ENCODE results near the gene RASGRF1.

The RASGRF1 gene

DNA sequence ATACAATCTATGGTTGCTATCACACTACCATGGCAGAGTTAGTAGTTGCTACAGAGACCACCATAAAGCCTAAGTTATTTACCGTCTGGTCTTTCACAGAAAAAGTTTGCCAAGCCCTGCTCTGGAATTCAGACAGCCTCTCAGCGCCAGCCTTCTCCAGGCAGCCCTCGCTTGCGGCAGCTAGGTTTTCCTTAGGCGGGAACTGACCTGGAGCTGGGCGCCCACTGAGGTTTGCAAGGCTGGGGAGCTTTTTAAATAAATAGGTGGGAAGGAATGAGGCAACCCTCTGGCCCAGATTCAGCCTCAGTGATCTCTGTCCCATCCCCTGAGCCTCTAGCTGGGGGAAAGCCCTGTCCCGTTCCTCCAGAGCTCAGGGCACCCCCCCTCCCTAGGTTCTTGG lies 146.9 kb downstream of the RASGRF1 start:
- no peak for TF ChIP-seq POLR2A (IDR thresholded peaks at IDR 0.05; ENCODE audit: low read depth, low read length)
- no peak for TF ChIP-seq TAF1 (IDR thresholded peaks at IDR 0.05; ENCODE audit: borderline replicate concordance, low read depth, low read length)
- no peak for TF ChIP-seq POLR2AphosphoS5 (IDR thresholded peaks at IDR 0.05; ENCODE audit: low read depth, low read length)
- DNase-seq (ENCODE audit: insufficient read length) (no peak), FAIRE-seq (no peak)

GRCh38 chr15:78942741-78943140 lies 147.8 kb downstream of the RASGRF1 start:
- no peak for DNase-seq (ENCODE audit: insufficient read length)
- TF ChIP-seq TAF1 (IDR thresholded peaks at IDR 0.05; ENCODE audit: borderline replicate concordance, low read depth, low read length) (no peak), POLR2AphosphoS5 (IDR thresholded peaks at IDR 0.05; ENCODE audit: low read depth, low read length) (no peak), POLR2A (IDR thresholded peaks at IDR 0.05; ENCODE audit: low read depth, low read length) (no peak)
- no peak for FAIRE-seq

- DNase-seq (ENCODE audit: insufficient read length), result no peak
- FAIRE-seq, result peak; percentile 48
Measured at GRCh38 chr15:78938658-78939488, 151.7 kb downstream of the RASGRF1 start.

DNA sequence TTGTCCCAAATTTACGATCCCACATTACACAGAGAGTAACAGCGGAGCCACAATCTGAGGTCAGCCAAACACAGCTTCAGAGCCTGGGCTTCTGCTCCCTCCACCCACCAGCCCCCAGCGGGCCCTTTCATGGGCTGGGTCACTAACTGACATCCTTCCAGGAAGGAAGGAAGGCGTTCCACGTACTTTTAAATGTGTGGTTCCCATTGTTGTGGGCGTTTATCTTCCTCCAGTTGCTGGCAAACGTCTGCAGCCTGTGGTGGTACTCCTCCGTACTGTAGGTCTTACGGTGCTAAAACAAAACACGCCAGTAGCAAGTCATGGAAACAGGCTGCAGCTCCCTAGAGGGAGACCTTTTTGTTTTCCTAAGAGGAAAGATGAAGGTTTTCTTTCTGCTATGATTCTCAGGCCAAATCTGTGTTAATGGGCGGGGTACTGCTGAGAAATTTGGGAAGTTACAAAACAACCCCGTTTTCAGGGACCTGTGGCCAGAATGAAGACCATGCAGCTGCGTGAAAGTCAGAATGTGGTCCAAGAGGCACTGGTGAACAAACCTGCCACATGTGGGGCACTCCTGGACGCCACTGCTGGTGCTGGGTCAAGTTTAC lies 153.3 kb downstream of the RASGRF1 start:
- FAIRE-seq (peak; percentile 56), DNase-seq (ENCODE audit: insufficient read length) (no peak)
- TF ChIP-seq TAF1 (IDR thresholded peaks at IDR 0.05; ENCODE audit: borderline replicate concordance, low read depth, low read length), result no peak
- no peak for TF ChIP-seq POLR2A (IDR thresholded peaks at IDR 0.05; ENCODE audit: low read depth, low read length)
- no peak for TF ChIP-seq POLR2AphosphoS5 (IDR thresholded peaks at IDR 0.05; ENCODE audit: low read depth, low read length)

More at GRCh38 chr15:78938658-78939488, 151.7 kb downstream of the RASGRF1 start:
- TF ChIP-seq POLR2A (IDR thresholded peaks at IDR 0.05; ENCODE audit: low read depth, low read length) (no peak), POLR2AphosphoS5 (IDR thresholded peaks at IDR 0.05; ENCODE audit: low read depth, low read length) (peak; percentile 47; the same call in 1 of the 2 replicates), TAF1 (IDR thresholded peaks at IDR 0.05; ENCODE audit: borderline replicate concordance, low read depth, low read length) (peak; percentile 73; the same call in 1 of the 2 replicates)

DNA sequence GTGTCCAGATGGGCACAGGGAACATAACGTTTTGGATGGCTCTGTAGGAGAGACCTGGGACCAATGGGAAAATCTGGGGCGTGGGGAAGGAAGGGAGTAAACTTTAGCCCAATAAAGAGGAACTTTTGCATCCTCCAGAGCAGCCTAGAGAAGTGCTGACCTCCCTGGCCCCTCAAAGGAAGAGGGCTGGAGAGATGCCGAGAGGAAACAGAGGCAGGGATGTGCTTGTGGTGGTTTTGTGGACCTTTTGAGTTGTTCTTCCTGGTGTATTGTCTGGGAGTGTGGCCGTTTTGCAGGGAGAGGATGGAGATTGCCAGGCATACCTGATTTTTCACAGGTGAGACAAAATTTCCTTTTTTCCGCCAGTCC lies 155.9 kb downstream of the RASGRF1 start:
- no peak for TF ChIP-seq POLR2A (IDR thresholded peaks at IDR 0.05; ENCODE audit: low read depth, low read length)
- TF ChIP-seq POLR2AphosphoS5 (IDR thresholded peaks at IDR 0.05; ENCODE audit: low read depth, low read length), result no peak
- TF ChIP-seq TAF1 (IDR thresholded peaks at IDR 0.05; ENCODE audit: borderline replicate concordance, low read depth, low read length), result no peak
- no peak for DNase-seq (ENCODE audit: insufficient read length)
- no peak for FAIRE-seq

- TF ChIP-seq POLR2A (IDR thresholded peaks at IDR 0.05; ENCODE audit: low read depth, low read length) (no peak), POLR2AphosphoS5 (IDR thresholded peaks at IDR 0.05; ENCODE audit: low read depth, low read length) (no peak), TAF1 (IDR thresholded peaks at IDR 0.05; ENCODE audit: borderline replicate concordance, low read depth, low read length) (no peak)
- DNase-seq (ENCODE audit: insufficient read length) (no peak), FAIRE-seq (no peak)
Measured at GRCh38 chr15:78933823-78934654, 156.5 kb downstream of the RASGRF1 start.

DNA sequence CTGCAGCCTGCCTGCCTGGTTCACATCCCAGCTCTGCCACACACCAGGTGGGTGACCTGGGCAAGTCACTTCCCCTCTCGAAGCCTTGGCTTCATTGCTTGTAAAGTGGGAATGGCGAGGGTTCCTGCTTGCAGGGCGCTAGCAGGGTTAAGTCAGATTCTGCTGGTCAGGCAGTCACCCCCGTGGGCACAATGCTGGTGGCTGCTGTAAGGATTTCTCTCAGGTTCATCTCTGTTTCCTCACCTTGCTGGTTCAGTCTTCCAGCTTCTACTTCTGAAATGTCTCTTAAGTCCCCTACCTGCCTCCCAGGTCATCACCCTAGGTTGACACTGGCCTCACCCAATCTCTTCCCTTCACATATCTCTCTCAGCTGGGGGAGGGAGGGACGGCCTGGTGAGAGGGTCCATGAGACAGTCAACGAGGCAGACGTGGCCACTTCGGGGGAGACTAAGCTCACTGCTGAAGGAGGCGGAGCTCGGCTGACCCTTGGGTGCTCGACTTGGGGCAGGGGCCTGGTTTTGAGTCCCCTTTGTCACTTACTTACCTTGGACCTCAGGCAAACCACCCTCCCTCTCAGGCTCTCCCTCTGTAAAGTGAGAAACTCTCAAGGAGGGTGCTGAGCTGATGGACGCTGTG lies 157.3 kb downstream of the RASGRF1 start:
- DNase-seq (ENCODE audit: insufficient read length) (no peak), FAIRE-seq (no peak)
- TF ChIP-seq TAF1 (IDR thresholded peaks at IDR 0.05; ENCODE audit: borderline replicate concordance, low read depth, low read length) (no peak), POLR2A (IDR thresholded peaks at IDR 0.05; ENCODE audit: low read depth, low read length) (no peak), POLR2AphosphoS5 (IDR thresholded peaks at IDR 0.05; ENCODE audit: low read depth, low read length) (no peak)

DNA sequence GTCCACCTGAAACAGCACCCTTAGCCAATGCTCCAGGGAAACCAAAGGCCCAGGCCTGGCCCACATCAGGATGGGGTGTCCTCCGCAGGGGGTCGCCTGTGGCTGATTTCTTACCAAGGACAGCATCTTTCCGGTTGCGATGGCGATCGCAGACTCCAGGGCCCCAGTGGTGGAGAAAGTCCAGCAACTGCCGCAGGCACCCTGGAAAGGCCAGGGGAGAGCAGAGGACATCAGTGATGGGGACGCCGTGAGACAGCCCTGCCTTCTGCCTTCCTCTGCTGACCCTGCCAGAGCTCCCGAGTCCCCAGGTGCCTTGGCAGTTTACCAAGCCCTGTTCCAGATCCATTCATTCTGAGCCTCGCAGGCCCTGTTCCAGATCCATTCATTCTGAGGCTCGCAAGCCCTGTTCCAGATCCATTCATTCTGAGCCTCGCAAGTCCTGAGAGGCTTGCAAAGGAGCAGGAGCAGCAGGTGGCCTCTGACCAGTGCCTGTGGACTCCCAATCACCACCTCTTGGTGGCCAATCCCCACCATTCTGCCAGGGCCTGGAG lies 158.2 kb downstream of the RASGRF1 start:
- TF ChIP-seq POLR2A (IDR thresholded peaks at IDR 0.05; ENCODE audit: low read depth, low read length) (no peak), TAF1 (IDR thresholded peaks at IDR 0.05; ENCODE audit: borderline replicate concordance, low read depth, low read length) (no peak), POLR2AphosphoS5 (IDR thresholded peaks at IDR 0.05; ENCODE audit: low read depth, low read length) (peak; percentile 1; the same call in 1 of the 2 replicates)
- DNase-seq (ENCODE audit: insufficient read length) (no peak), FAIRE-seq (peak; percentile 5)

DNA sequence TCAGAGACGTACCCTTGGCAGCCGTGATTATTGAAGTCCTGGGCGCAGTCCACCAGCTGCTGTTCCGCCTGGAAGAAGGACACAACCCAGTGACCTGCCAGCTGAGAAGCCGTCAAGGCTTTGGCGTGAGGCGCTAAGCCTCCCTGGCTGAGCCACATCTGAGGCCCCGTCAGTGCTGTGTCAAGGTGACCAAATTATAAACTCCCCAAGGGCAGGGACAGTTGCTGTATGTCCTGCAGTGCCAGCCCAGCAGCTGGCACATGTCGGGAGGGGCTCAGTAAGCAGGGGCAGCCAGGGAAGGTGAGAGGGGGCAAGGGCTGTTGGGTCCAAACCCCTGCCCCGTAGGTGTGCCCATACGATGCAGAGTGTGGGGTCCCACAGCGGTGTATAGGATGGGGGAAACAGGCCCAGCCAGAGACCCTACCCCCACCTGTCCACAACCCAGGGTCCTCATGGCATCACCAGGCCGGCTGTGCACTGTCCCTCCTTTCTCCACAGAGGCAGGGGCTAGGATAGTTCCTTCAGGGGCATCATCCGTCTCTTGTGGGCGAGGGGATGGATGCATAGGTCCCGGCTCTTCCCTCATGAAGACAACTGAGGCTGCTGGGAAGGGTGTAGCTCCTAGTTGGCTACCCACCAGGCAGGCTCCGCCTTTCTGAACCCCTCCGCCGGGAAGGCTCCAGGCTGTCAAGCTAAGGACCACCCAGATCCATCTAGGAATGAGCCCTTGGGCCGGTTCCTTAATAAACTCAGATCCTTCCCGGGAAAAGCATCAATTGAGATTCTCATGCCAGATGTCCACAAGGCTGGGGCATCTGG lies 158.9 kb downstream of the RASGRF1 start:
- DNase-seq (ENCODE audit: insufficient read length), result no peak
- FAIRE-seq, result no peak
- TF ChIP-seq POLR2AphosphoS5 (IDR thresholded peaks at IDR 0.05; ENCODE audit: low read depth, low read length), result no peak; the same call in 1 of the 2 replicates
- no peak for TF ChIP-seq TAF1 (IDR thresholded peaks at IDR 0.05; ENCODE audit: borderline replicate concordance, low read depth, low read length)
- no peak; the same call in 1 of the 2 replicates for TF ChIP-seq POLR2A (IDR thresholded peaks at IDR 0.05; ENCODE audit: low read depth, low read length)

Measured in GM12892 (cell line).